HepG2 (cell line): Measurements from ENCODE around the gene TPM2. TPM values are rescaled to one million over a fixed set of nuclear protein-coding genes. Genes with fewer than 3 reads are reported as not detected.

ENCODE experiments used
- AGO1 ChIP-seq: fragments of 200-400 bp; formaldehyde crosslinking; IDR thresholded peaks from 2 replicates; pipeline ENCODE4 v1.6.1; 2017; ENCODE audit warnings: mild to moderate bottlenecking, low read depth, low read length, moderate library complexity; ENCODE audit not compliant: poor library complexity, severe bottlenecking
- ELF3 ChIP-seq: IDR thresholded peaks from 2 replicates; pipeline ENCODE4 v1.6.1; 2016; ENCODE audit warnings: missing genetic modification reagents, missing compliant biosample characterization
- ETV5 ChIP-seq: IDR thresholded peaks from 2 replicates; pipeline ENCODE4 v1.6.1; 2018; ENCODE audit warnings: missing biosample characterization, missing genetic modification reagents, inconsistent platforms, borderline replicate concordance
- FOSL1 ChIP-seq: sonication (generic); formaldehyde crosslinking; IDR thresholded peaks from 2 replicates; pipeline ENCODE4 v1.9.0; 2021; ENCODE audit warnings: missing genetic modification reagents, borderline replicate concordance
- FOXC1 ChIP-seq: sonication (generic); formaldehyde crosslinking; IDR thresholded peaks from 2 replicates; pipeline ENCODE4 v1.8.0; 2022; ENCODE audit warnings: mild to moderate bottlenecking, missing genetic modification reagents, borderline replicate concordance
- GZF1 ChIP-seq: sonication (generic); formaldehyde crosslinking; IDR thresholded peaks from 2 replicates; pipeline ENCODE4 v1.5.1; 2020; ENCODE audit warnings: mild to moderate bottlenecking, missing genetic modification reagents
- PHF21A ChIP-seq: sonication (generic); formaldehyde crosslinking; IDR thresholded peaks from 2 replicates; pipeline ENCODE4 v1.5.0; 2020; ENCODE audit warnings: mild to moderate bottlenecking, missing genetic modification reagents
- SALL2 ChIP-seq: sonication (generic); formaldehyde crosslinking; IDR thresholded peaks from 2 replicates; pipeline ENCODE4 v1.8.1; 2023; ENCODE audit warnings: mild to moderate bottlenecking, missing genetic modification reagents, inconsistent platforms
- SMAD1 ChIP-seq: sonication (generic); formaldehyde crosslinking; IDR thresholded peaks from 2 replicates; pipeline ENCODE4 v1.4.0; 2020; ENCODE audit warnings: missing genetic modification reagents, low read depth, mild to moderate bottlenecking, borderline replicate concordance
- SMAD3 ChIP-seq: sonication (generic); formaldehyde crosslinking; IDR thresholded peaks from 2 replicates; pipeline ENCODE4 v1.4.0; 2020; ENCODE audit warnings: missing genetic modification reagents
- SP2 ChIP-seq: sonication (generic); formaldehyde crosslinking; IDR thresholded peaks from 2 replicates; pipeline ENCODE4 v1.5.1; 2020; ENCODE audit warnings: mild to moderate bottlenecking, missing genetic modification reagents
- TEAD2 ChIP-seq: sonication (generic); formaldehyde crosslinking; IDR thresholded peaks from 2 replicates; pipeline ENCODE4 v1.9.0; 2021; ENCODE audit warnings: missing genetic modification reagents
- ZFX ChIP-seq: sonication (generic); formaldehyde crosslinking; IDR thresholded peaks from 2 replicates; pipeline ENCODE4 v1.4.0; 2020; ENCODE audit warnings: mild to moderate bottlenecking, low read depth, missing genetic modification reagents, moderate library complexity
- ZMYM4 ChIP-seq: sonication (generic); formaldehyde crosslinking; IDR thresholded peaks from 2 replicates; pipeline ENCODE4 v1.8.1; 2023; ENCODE audit warnings: mild to moderate bottlenecking, missing genetic modification reagents
- ZNF143 ChIP-seq: sonication (generic); formaldehyde crosslinking; IDR thresholded peaks from 2 replicates; pipeline ENCODE4 v1.4.0; 2020; ENCODE audit warnings: missing genetic modification reagents
- ZNF30 ChIP-seq: sonication (generic); formaldehyde crosslinking; IDR thresholded peaks from 2 replicates; pipeline ENCODE4 v1.5.0; 2020; ENCODE audit warnings: mild to moderate bottlenecking, missing genetic modification reagents
- ZSCAN20 ChIP-seq: sonication (generic); formaldehyde crosslinking; IDR thresholded peaks from 2 replicates; pipeline ENCODE4 v1.4.0; 2020; ENCODE audit warnings: missing genetic modification reagents, mild to moderate bottlenecking, borderline replicate concordance
- polyA plus RNA-seq, 8 experiments: library from polyadenylated mRNA; depleted of rRNA in 3 of 8; stranded (reverse) in 7 of 8; unstranded in 1 of 8; fragments of >200 nt; fragmentation: Illumina TruSeq in 4 of 8; extraction: Trizol in 4 of 8; gene quantifications; 2 replicates each; pipeline versions ENCODE4 v1.2.1 to v1.2.3, GENCODE V29; 2011 to 2016; ENCODE audit warnings: low read depth in 4 of 8, missing spikeins in 1 of 8, mixed read lengths in 1 of 8; ENCODE audit not compliant: insufficient read depth in 1 of 8
- total RNA-seq, 5 experiments: library from RNA; depleted of rRNA; stranded (reverse); fragments of >200 nt; fragmentation: Illumina TruSeq; extraction: Trizol; gene quantifications; 2 replicates each; pipeline ENCODE4 v1.2.3, GENCODE V29; 2016; ENCODE audit warnings: low read depth in 1 of 5
- TF ChIP-seq, protein P1 (sequence below): sonication (generic); formaldehyde crosslinking; IDR thresholded peaks from 2 replicates; pipeline ENCODE4 v1.4.0; 2020; ENCODE audit warnings: missing genetic modification reagents, mild to moderate bottlenecking, borderline replicate concordance
- TF ChIP-seq, protein P2 (sequence below): sonication (generic); formaldehyde crosslinking; IDR thresholded peaks from 2 replicates; pipeline ENCODE4 v1.5.1; 2020; ENCODE audit warnings: mild to moderate bottlenecking, missing genetic modification reagents
- TF ChIP-seq, protein P3 (sequence below): sonication (generic); formaldehyde crosslinking; IDR thresholded peaks from 2 replicates; pipeline ENCODE4 v1.4.0; 2020; ENCODE audit warnings: low read depth, mild to moderate bottlenecking, missing genetic modification reagents
- TF ChIP-seq, protein P4 (sequence below): sonication (generic); formaldehyde crosslinking; IDR thresholded peaks from 2 replicates; pipeline ENCODE4 v1.8.1; 2022; ENCODE audit warnings: mild to moderate bottlenecking, missing genetic modification reagents

Gene TPM2
- total and polyA plus RNA-seq, 2 of the 13 experiments (the other 11 are each of a cell fraction or from before 2014, with no cell fraction given): 3.1 to 10.7 TPM

DNA sequence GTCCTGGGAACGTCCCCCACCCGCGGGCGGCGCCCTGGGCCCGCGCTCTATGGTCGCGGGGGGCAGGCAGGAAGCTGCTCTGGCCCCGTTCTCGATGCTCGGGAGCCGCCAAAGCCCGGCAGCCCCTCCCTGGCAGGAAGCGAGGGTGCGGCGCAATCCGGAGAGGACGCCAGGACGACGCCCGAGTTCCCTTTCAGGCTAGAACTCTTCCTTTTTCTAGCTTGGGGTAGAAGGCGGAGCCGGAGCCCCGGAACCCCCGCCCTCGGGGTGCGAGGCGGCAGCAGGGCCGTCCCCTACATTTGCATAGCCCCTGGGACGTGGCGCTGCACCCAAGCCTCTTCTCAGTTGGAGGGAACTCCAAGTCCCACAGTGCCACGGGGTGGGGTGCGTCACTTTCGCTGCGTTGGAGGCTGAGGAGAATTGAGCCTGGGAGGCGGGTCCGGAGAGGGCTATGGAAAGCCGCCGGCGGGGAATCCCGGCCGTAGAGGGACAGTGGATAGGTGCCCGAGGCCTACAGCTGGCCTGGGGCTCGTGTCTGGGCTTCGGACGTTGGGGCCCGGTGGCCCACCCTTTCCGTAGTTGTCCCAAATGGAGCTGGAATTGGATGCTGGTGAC lies 42.6 kb upstream of the TPM2 start, which contains the start of the genes CREB3 and TLN1 (continued):
- TF ChIP-seq, protein P1, sequence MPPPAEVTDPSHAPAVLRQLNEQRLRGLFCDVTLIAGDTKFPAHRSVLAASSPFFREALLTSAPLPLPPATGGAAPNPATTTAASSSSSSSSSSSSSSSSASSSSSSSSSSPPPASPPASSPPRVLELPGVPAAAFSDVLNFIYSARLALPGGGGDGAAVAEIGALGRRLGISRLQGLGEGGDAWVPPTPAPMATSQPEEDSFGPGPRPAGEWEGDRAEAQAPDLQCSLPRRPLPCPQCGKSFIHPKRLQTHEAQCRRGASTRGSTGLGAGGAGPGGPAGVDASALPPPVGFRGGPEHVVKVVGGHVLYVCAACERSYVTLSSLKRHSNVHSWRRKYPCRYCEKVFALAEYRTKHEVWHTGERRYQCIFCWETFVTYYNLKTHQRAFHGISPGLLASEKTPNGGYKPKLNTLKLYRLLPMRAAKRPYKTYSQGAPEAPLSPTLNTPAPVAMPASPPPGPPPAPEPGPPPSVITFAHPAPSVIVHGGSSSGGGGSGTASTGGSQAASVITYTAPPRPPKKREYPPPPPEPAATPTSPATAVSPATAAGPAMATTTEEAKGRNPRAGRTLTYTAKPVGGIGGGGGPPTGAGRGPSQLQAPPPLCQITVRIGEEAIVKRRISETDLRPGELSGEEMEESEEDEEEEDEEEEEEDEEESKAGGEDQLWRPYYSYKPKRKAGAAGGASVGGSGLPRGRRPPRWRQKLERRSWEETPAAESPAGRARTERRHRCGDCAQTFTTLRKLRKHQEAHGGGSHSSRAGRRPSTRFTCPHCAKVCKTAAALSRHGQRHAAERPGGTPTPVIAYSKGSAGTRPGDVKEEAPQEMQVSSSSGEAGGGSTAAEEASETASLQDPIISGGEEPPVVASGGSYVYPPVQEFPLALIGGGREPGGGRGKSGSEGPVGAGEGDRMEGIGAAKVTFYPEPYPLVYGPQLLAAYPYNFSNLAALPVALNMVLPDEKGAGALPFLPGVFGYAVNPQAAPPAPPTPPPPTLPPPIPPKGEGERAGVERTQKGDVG (CRISPR knock-in tag): no peak
- TF ChIP-seq SMAD3 (CRISPR knock-in tag) (peak; percentile 88), FOXC1 (peak; percentile 42; the same call in 1 of the 2 replicates), ZNF143 (peak; percentile 94), AGO1 (peak; percentile 65), ZMYM4 (CRISPR knock-in tag) (peak; percentile 75), ZNF30 (CRISPR knock-in tag) (peak; percentile 12; the same call in 1 of the 2 replicates), TEAD2 (CRISPR knock-in tag) (no peak), FOSL1 (CRISPR knock-in tag) (no peak), PHF21A (CRISPR knock-in tag) (peak; percentile 93), GZF1 (CRISPR knock-in tag) (0 out of 2 replicates have a peak, but pooled peaks have one; percentile 70), ETV5 (CRISPR knock-in tag) (peak; percentile 94), SMAD1 (peak; percentile 69; the same call in 1 of the 2 replicates), ZFX (CRISPR knock-in tag) (peak; percentile 88), ZSCAN20 (CRISPR knock-in tag) (0 out of 2 replicates have a peak, but pooled peaks have one; percentile 34), SALL2 (CRISPR knock-in tag) (peak; percentile 97), ELF3 (peak; percentile 94), SP2 (CRISPR knock-in tag) (peak; percentile 70)
- TF ChIP-seq, protein P2, sequence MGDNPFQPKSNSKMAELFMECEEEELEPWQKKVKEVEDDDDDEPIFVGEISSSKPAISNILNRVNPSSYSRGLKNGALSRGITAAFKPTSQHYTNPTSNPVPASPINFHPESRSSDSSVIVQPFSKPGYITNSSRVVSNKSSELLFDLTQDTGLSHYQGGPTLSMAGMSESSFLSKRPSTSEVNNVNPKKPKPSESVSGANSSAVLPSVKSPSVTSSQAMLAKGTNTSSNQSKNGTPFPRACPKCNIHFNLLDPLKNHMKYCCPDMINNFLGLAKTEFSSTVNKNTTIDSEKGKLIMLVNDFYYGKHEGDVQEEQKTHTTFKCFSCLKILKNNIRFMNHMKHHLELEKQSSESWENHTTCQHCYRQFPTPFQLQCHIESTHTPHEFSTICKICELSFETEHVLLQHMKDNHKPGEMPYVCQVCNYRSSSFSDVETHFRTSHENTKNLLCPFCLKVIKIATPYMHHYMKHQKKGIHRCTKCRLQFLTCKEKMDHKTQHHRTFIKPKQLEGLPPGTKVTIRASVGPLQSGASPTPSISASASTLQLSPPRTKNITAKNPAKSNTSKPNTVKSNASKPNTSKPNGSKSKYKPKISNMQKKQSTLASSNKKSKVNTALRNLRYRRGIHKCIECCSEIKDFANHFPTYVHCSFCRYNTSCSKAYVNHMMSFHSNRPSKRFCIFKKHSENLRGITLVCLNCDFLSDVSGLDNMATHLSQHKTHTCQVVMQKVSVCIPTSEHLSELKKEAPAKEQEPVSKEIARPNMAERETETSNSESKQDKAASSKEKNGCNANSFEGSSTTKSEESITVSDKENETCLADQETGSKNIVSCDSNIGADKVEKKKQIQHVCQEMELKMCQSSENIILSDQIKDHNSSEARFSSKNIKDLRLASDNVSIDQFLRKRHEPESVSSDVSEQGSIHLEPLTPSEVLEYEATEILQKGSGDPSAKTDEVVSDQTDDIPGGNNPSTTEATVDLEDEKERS: 0 out of 2 replicates have a peak, but pooled peaks have one; percentile 17
- TF ChIP-seq, protein P3, sequence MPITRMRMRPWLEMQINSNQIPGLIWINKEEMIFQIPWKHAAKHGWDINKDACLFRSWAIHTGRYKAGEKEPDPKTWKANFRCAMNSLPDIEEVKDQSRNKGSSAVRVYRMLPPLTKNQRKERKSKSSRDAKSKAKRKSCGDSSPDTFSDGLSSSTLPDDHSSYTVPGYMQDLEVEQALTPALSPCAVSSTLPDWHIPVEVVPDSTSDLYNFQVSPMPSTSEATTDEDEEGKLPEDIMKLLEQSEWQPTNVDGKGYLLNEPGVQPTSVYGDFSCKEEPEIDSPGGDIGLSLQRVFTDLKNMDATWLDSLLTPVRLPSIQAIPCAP (CRISPR knock-in tag): no peak
- TF ChIP-seq, protein P4, sequence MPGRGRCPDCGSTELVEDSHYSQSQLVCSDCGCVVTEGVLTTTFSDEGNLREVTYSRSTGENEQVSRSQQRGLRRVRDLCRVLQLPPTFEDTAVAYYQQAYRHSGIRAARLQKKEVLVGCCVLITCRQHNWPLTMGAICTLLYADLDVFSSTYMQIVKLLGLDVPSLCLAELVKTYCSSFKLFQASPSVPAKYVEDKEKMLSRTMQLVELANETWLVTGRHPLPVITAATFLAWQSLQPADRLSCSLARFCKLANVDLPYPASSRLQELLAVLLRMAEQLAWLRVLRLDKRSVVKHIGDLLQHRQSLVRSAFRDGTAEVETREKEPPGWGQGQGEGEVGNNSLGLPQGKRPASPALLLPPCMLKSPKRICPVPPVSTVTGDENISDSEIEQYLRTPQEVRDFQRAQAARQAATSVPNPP (CRISPR knock-in tag): peak; percentile 81; the same call in 1 of the 2 replicates
